H1 (cell line): Measurements from ENCODE around the gene TTC33. TPM values are rescaled to one million over a fixed set of nuclear protein-coding genes. Genes with fewer than 3 reads are reported as not detected.

Source experiments
- CHD7 ChIP-seq: fragments of 300-600 bp; sonication (generic); IDR thresholded peaks from 2 replicates; pipeline ENCODE4 v1.7.1; 2012; ENCODE audit warnings: low read length, moderate library complexity, mild to moderate bottlenecking, inconsistent platforms; ENCODE audit not compliant: insufficient replicate concordance
- EZH2 ChIP-seq: fragments of 200-600 bp; sonication (generic); IDR thresholded peaks from 2 replicates; pipeline ENCODE4 v1.7.1; 2012; ENCODE audit warnings: low read depth, mild to moderate bottlenecking, moderate library complexity, low read length, inconsistent platforms; ENCODE audit not compliant: severe bottlenecking
- HDAC2 ChIP-seq, 2 experiments: fragments of 300-600 bp in 1 of 2; sonication (generic) in 1 of 2; IDR thresholded peaks; 2 replicates each; pipeline ENCODE4 v1.6.1; 2011 to 2012; ENCODE audit warnings: low read depth in 2 of 2, low read length in 2 of 2, mild to moderate bottlenecking in 2 of 2, moderate library complexity in 2 of 2, borderline replicate concordance in 1 of 2, inconsistent platforms in 1 of 2
- HDAC6 ChIP-seq: IDR thresholded peaks from one replicate; pipeline ENCODE4 v1.7.1; 2012; ENCODE audit warnings: low read depth, mild to moderate bottlenecking, inconsistent platforms, low read length, moderate library complexity
- KDM4A ChIP-seq: IDR thresholded peaks from one replicate; pipeline ENCODE4 v1.7.1; 2012; ENCODE audit warnings: low read depth, mild to moderate bottlenecking, moderate library complexity, low read length, inconsistent platforms; ENCODE audit not compliant: severe bottlenecking
- SIRT6 ChIP-seq: IDR thresholded peaks from one replicate; pipeline ENCODE4 v1.7.1; 2012; ENCODE audit warnings: low read length, inconsistent platforms
- SP2 ChIP-seq: IDR thresholded peaks from 2 replicates; pipeline ENCODE4 v1.6.1; 2012; ENCODE audit warnings: mild to moderate bottlenecking, low read length, inconsistent platforms
- polyA plus RNA-seq, 7 experiments: library from polyadenylated mRNA; depleted of rRNA in 3 of 7; stranded (reverse) in 5 of 7; unstranded in 2 of 7; fragments of >200 nt in 5 of 7; fragments of 200-250 nt in 2 of 7; gene quantifications; 1 replicate in 5 of 7; 2 replicates in 1 of 7; 4 replicates in 1 of 7; pipeline versions ENCODE4 v1.2.1 to v1.2.3, GENCODE V29; 2011 to 2013; ENCODE audit warnings: missing spikeins in 2 of 7, mixed read lengths in 2 of 7
- total RNA-seq: library from RNA; stranded (reverse); fragmentation: NEBNext Ultra II Directional; extraction: Animal tissue kit (Norgen Biotek cat#: 25700); gene quantifications from 2 replicates; pipeline ENCODE4 v1.2.1, GENCODE V29; 2021

Gene TTC33
- total and polyA plus RNA-seq, 2 of the 8 experiments (the other 6 are each of a cell fraction or from before 2014, with no cell fraction given), result 1.2 to 12.6 TPM

- TF ChIP-seq CHD7 (no peak), HDAC2 (IDR thresholded peaks at IDR 0.05; ENCODE audit: borderline replicate concordance in 1 of 2, low read depth in 2 of 2, low read length in 2 of 2) (no peak), SP2 (no peak), EZH2 (no peak), HDAC6 (no peak), SIRT6 (no peak), KDM4A (no peak)
- TF ChIP-seq, all 59 proteins: peak for 0
These were observed 61.3 kb downstream of the TTC33 start (continued) for GRCh38 chr5:40694433-40694832.
